Left kidney (tissue), 1 donor: Measurements from ENCODE around the gene TPGS1. TPM values are rescaled to one million over a fixed set of nuclear protein-coding genes. Genes with fewer than 3 reads are reported as not detected.

Source experiments
- polyA plus RNA-seq: library from polyadenylated mRNA; unstranded; fragments of 120-200 nt; gene quantifications from one replicate; pipeline ENCODE4 v1.2.1, GENCODE V29; 2013; ENCODE audit not compliant: insufficient read length

Gene TPGS1
- polyA plus RNA-seq, 1 donor: 5.9 TPM

Other genes with a start within 250 kb of the TPGS1 start
- gene PLPP2, start 216.1 kb upstream of the TPGS1 start, polyA plus RNA-seq: 1.2 TPM
- 22.7 TPM for gene MIER2, start 162.7 kb upstream of the TPGS1 start, polyA plus RNA-seq
- gene C2CD4C, start 98.3 kb upstream of the TPGS1 start, polyA plus RNA-seq: 1.5 TPM
- gene SHC2, start 46.5 kb upstream of the TPGS1 start, polyA plus RNA-seq: 27.7 TPM
- 1.8 TPM for gene MADCAM1, start 11.0 kb upstream of the TPGS1 start, polyA plus RNA-seq
- 46.2 TPM for gene CDC34, start 24.3 kb downstream of the TPGS1 start, polyA plus RNA-seq
- 0.15 TPM for gene GZMM, start 36.6 kb downstream of the TPGS1 start, polyA plus RNA-seq
- gene BSG, start 65.1 kb downstream of the TPGS1 start, polyA plus RNA-seq: 366 TPM
- gene HCN2, start 82.4 kb downstream of the TPGS1 start, polyA plus RNA-seq: 0.32 TPM
- gene POLRMT, start 126.0 kb downstream of the TPGS1 start, polyA plus RNA-seq: 75.8 TPM
- gene FGF22, start 132.4 kb downstream of the TPGS1 start, polyA plus RNA-seq: 0.60 TPM
- 21.5 TPM for gene RNF126, start 155.7 kb downstream of the TPGS1 start, polyA plus RNA-seq
- gene FSTL3, start 168.9 kb downstream of the TPGS1 start, polyA plus RNA-seq: 15.2 TPM
- gene PRSS57, start 188.0 kb downstream of the TPGS1 start, polyA plus RNA-seq: 0.18 TPM
- 73.4 TPM for gene PALM, start 201.4 kb downstream of the TPGS1 start, polyA plus RNA-seq
- gene MISP, start 243.6 kb downstream of the TPGS1 start, polyA plus RNA-seq: 7.0 TPM